Measurements from ENCODE around the gene MAGI2. TPM values are rescaled to one million over a fixed set of nuclear protein-coding genes. Genes with fewer than 3 reads are reported as not detected.

MAGI2 gene
- total RNA-seq, 1 experiment from 2014 or later = 0.34 TPM

DNA sequence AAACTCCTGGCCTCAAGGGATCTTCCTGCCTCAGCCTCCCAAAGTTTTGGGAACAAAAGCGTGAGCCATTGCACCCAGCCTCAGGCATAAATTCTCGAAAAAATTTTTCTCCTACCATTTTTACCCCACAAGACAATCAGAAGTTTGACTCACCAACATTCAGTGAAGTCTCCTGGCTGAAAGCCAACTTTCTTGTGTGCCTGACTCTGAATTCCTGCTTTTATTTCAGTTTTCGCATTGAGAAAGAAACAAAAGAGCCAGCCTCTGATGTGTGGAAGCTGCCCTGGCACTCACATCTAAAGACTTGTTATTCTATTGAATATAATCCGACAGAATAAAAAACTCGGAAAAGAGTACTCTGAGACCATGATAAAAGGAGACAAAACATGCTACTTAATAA, 402.9 kb downstream of the MAGI2 start:
- Histone ChIP-seq H3K27ac (ENCODE audit: low read depth, low read length, poor library complexity, severe bottlenecking) (no peak overlapping the region), H3K4me3 (ENCODE audit: low read depth, low read length, poor library complexity, severe bottlenecking) (no peak overlapping the region), H3K27me3 (replicated peaks; ENCODE audit: insufficient read depth, low read depth, low read length, poor library complexity) (no peaks in the 10 kb centered on the region), H3K36me3 (ENCODE audit: insufficient read depth, low read length, poor library complexity, severe bottlenecking) (no peaks in the 10 kb centered on the region), H3K4me1 (ENCODE audit: insufficient read depth, low read length, poor library complexity, severe bottlenecking) (no peaks in the 10 kb centered on the region), H3K9me3 (ENCODE audit: low read depth, low read length, poor library complexity, severe bottlenecking) (no peaks in the 10 kb centered on the region)
- POLR2A ChIA-PET (ENCODE audit: low non-redundant PET) = no interaction called here
- TF ChIP-seq, protein P1, sequence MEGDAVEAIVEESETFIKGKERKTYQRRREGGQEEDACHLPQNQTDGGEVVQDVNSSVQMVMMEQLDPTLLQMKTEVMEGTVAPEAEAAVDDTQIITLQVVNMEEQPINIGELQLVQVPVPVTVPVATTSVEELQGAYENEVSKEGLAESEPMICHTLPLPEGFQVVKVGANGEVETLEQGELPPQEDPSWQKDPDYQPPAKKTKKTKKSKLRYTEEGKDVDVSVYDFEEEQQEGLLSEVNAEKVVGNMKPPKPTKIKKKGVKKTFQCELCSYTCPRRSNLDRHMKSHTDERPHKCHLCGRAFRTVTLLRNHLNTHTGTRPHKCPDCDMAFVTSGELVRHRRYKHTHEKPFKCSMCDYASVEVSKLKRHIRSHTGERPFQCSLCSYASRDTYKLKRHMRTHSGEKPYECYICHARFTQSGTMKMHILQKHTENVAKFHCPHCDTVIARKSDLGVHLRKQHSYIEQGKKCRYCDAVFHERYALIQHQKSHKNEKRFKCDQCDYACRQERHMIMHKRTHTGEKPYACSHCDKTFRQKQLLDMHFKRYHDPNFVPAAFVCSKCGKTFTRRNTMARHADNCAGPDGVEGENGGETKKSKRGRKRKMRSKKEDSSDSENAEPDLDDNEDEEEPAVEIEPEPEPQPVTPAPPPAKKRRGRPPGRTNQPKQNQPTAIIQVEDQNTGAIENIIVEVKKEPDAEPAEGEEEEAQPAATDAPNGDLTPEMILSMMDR (conservative IDR thresholded peaks at IDR 0.05; ENCODE audit: low read depth, low read length) = no peak
- TF ChIP-seq EZH2 (IDR thresholded peaks at IDR 0.05; ENCODE audit: borderline replicate concordance, low read depth, low read length, poor library complexity, severe bottlenecking) = no peak
- CTCF ChIA-PET = no interaction called here
- peak; percentile 73 for DNase-seq (ENCODE audit: low spot score)
- BruUV-seq (replicated peaks) = no TSS peak
- intact Hi-C loops (cut with micrococcal nuclease; ENCODE audit: unreplicated experiment) = no loop called here

DNA sequence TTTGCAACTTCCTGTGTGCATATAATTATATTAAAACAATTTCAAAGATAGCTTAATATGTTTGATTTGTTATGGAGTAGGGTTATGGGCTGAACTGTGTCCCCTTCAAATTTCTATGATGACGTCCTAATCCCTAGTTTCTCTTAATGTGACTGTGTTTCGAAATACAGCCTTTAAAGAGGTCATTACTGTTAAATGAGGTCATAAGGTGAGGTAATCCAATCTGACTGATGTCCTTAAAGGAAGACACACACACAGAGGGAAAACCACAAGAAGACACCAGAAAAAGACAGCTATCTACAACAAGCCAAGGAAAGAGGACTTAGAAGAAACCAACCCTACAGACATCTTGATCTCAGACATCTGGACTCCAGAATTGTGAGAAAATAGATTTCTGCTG, 407.4 kb downstream of the MAGI2 start:
- H3K27me3 ChIP-seq (replicated peaks; ENCODE audit: insufficient read depth, low read depth, low read length, poor library complexity) = no peaks in the 10 kb centered on the region
- ChIA-PET POLR2A (ENCODE audit: low non-redundant PET) (no interaction called here), CTCF (no interaction called here)
- no TSS peak for BruUV-seq (replicated peaks)
- no peaks in the 10 kb centered on the region for H3K9me3 ChIP-seq (ENCODE audit: low read depth, low read length, poor library complexity, severe bottlenecking)
- no peak overlapping the region for H3K4me3 ChIP-seq (ENCODE audit: low read depth, low read length, poor library complexity, severe bottlenecking)
- no peaks in the 10 kb centered on the region for H3K4me1 ChIP-seq (ENCODE audit: insufficient read depth, low read length, poor library complexity, severe bottlenecking)
- no peak for DNase-seq (ENCODE audit: low spot score)
- intact Hi-C loops (cut with micrococcal nuclease; ENCODE audit: unreplicated experiment) = no loop called here
- H3K27ac ChIP-seq (ENCODE audit: low read depth, low read length, poor library complexity, severe bottlenecking) = no peak overlapping the region
- no peaks in the 10 kb centered on the region for H3K36me3 ChIP-seq (ENCODE audit: insufficient read depth, low read length, poor library complexity, severe bottlenecking)
- TF ChIP-seq, protein P1 (conservative IDR thresholded peaks at IDR 0.05; ENCODE audit: low read depth, low read length) = no peak
- TF ChIP-seq EZH2 (IDR thresholded peaks at IDR 0.05; ENCODE audit: borderline replicate concordance, low read depth, low read length, poor library complexity, severe bottlenecking) = no peak

- no peaks in the 10 kb centered on the region for H3K36me3 ChIP-seq (ENCODE audit: insufficient read depth, low read length, poor library complexity, severe bottlenecking)
- H3K27me3 ChIP-seq (replicated peaks; ENCODE audit: insufficient read depth, low read depth, low read length, poor library complexity) = no peaks in the 10 kb centered on the region
- BruUV-seq (replicated peaks) = no TSS peak
- ChIA-PET CTCF (no interaction called here), POLR2A (ENCODE audit: low non-redundant PET) (no interaction called here)
- H3K9me3 ChIP-seq (ENCODE audit: low read depth, low read length, poor library complexity, severe bottlenecking) = no peaks in the 10 kb centered on the region
- H3K4me3 ChIP-seq (ENCODE audit: low read depth, low read length, poor library complexity, severe bottlenecking) = no peak overlapping the region
- peaks cover 11% of the 10 kb centered on the region for H3K4me1 ChIP-seq (ENCODE audit: insufficient read depth, low read length, poor library complexity, severe bottlenecking)
- intact Hi-C loops (cut with micrococcal nuclease; ENCODE audit: unreplicated experiment) = loop anchor here (2.0 kb wide), 1 partner anchor 22 kb away; no protein-coding TSS in a partner anchor
- TF ChIP-seq EZH2 (IDR thresholded peaks at IDR 0.05; ENCODE audit: borderline replicate concordance, low read depth, low read length, poor library complexity, severe bottlenecking) = no peak
- TF ChIP-seq, protein P1 (conservative IDR thresholded peaks at IDR 0.05; ENCODE audit: low read depth, low read length) = no peak
- DNase-seq (ENCODE audit: low spot score) = no peak
- no peak overlapping the region for H3K27ac ChIP-seq (ENCODE audit: low read depth, low read length, poor library complexity, severe bottlenecking)
Measured at GRCh38 chr7:79037001-79037400, 416.5 kb downstream of the MAGI2 start.

All from A673 (cell line).